ENCODE results near the gene GRPR.
"Not testable (repeated sequence)": the region's sequence is repeated elsewhere in the genome, so short reads cannot be mapped to it uniquely, and the experiment has no call there.

The GRPR gene

DNA sequence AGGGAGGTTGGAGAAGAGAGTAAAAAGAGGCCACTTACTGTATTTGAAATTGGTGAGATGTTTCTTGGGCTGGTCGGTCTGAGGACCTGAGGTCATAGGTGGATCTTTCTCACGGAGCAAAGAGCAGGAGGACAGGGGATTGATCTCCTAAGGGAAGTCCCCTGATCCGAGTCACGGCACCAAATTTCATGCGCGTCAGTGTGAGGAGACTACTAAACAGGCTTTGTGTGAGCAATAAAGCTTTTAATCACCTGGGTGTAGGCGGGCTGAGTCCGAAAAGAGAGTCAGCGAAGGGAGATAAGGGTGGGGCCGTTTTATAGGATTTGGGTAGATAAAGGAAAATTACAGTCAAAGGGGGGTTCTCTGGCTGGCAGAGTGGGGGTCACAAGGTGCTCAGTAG is 60.5 kb downstream of the GRPR start:
- DNase-seq (ENCODE audit: low spot score): not testable (repeated sequence)

DNA sequence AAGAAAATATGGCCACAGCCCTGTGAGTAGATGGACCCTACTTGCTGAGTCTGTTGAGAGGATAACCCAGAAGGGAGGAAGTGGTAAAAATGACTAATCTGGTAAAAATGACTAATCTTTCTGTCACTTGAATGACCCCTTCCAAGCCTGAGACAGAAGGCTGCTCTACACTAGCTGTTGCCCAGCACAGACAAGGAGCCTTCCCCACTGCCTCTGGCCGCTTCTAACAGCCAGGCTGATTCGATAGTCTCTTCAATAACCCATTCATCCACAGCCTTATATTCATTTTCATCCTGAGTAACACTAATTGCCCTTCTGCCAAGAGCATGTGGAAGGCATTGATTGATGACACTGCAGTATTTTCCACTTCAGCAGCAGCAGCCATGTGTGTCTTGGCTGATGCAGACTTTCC is 62.4 kb downstream of the GRPR start:
- peak; percentile 41 for DNase-seq (ENCODE audit: low spot score)

DNA sequence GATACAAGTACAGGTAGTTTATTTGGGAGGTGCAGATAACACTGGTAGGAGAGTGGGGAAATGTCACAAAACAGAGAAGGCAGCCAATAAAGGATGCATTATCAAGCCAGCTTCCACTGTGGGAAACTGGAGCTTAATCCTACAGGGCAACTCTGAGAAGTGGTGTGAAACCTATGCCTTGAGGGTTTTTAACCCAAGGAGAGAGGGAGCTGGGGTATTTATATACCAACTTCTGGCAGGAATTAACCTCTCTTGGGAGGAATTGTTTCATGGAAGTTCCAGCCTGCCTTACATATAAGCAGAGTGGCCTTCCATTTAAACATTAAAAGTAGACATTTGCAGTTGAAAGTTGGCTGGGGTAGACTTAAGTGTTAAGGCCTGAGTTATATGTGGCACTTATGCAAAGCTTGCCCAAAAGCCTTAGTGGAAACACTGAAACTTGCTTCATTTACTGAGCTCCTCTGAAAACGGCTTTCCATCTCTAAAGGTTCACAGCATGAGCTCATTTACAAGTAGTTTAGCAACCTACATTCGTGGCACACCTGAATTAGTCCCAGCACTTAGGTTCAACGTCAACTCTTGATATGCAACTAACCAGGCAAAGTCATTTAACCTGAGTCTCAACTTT is 63.1 kb downstream of the GRPR start:
- DNase-seq (ENCODE audit: low spot score): no peak

DNA sequence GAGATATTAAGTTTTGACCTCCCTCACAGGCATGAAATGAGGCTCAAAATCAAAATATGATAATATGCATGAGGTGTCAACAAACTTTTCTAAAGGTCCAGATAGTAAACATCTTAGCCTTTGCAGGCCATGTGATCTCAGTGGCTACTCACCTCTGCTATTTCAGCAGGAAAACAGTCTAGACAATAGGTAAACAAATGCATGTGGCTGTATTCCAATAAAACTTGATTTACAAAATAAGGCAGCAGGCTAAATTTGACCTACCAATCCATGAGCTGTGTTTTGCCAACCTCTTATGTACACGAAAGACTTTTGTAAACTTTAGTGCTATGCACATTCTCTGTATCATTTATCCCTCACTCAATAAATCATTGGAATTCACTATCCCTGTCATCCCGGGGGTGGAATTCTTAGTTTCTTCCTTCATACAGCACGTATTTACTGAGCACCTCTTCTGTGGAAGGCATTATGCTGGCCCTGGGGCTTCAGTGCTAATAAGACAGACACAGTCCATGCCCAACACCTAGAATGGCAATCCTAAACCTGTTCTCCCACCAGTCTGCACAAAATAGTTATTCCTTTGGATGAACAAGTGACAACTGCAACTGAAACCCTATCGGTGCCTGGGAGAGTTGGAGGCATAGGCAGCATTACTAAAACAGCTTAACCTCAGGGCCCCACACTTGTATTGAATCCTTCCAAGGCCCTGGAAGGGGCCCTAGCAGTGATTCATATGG is 63.8 kb downstream of the GRPR start:
- no peak for DNase-seq (ENCODE audit: low spot score)

DNA sequence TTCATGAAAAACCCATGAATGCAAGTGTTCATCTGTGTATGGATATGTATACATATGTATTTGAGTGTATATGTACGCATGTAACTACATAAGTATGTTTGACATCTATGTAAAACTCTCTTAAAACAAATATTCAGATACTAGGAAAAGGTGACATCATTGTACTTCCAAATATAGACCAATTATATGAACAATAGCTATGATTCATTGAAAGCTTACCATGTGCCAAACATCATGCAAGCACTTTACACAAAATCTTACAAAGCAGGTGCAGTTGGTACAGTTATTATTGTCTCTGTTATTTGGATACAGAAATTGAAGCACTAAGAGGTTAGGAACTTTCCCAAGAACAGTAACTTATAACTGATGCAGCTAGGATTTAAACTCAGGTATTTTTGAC is 65.3 kb downstream of the GRPR start:
- DNase-seq (ENCODE audit: low spot score): no peak

DNA sequence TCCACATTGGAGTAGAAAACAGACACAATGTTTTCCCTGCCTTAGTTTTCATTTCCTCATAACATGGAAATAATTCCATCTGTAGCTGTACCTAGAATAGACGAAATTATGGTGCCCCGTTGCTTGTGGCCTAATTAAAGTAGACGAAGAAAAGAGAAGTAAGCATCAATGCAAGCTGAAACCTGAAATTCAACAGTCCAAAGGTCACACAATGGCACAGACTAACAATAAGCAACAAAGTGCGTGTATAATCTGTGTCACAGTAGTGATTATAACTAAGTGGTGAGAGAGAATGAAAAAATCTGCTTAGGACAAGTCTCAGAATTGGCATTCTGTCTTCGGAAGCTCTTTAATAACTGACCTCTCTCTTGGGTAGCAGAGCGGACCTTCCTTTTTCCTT is 68.2 kb downstream of the GRPR start:
- DNase-seq (ENCODE audit: low spot score): no peak

DNA sequence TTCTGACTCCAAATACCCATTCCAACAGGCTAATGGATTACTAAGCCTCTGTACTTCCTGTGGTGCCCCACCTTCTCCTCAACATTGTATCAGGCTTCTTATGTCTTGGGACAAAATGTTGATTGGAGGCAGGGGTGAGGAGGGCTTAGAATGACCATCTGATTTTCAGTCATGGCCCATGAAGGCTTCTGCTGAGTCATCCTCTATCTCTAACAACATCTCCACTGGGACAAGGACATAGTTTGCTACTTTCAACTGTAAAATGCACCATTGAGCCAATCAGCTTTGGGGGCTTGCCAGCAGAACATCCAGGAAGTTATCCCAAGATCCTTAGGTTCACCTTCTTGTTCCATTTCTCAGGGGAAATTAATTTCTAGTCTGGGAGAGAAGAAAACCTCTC is 73.5 kb downstream of the GRPR start:
- DNase-seq (ENCODE audit: low spot score): no peak

DNA sequence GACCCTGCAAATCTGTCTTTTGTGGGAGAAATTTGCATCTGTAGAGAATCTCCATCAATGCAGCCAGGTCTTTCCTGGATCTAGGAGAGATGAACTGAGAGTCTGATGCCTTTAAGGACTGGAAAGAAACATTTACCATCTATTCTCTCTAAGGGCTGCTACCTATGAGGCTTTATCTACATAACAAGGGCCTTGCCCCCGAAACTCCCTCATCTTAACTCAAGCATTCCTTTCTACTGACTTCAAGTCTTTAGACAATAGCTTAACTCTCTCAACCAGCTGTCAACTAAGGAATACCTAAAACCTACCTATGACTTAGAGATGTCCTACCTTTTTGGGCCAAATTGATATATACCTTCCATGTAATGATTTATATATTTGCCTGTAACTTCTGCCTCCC is 76.0 kb downstream of the GRPR start:
- DNase-seq (ENCODE audit: low spot score): no peak

DNA sequence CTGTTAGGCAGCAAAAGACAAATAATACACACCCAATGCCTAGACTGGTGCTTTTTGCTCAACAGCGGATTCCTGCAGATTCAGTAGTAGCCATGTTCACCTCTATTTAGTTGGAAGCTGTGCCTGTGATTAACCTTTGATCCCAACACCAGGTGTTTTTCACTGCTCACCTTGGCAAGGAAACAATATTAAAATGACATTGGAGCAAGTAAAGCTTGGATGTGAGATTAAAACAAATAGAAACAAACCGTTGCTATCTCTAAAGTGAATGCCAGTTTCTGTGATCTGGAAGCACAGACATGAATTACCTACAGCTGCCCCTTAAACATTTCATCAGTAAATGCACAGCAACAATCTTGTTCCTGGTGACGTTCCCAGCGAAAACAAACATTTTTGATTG is 79.6 kb downstream of the GRPR start:
- no peak for DNase-seq (ENCODE audit: low spot score)

Measured in LoVo (cell line).